ENCODE results near the gene ZCCHC7.
"Not testable (repeated sequence)": the region's sequence is repeated elsewhere in the genome, so short reads cannot be mapped to it uniquely, and the experiment has no call there.

Gene ZCCHC7

DNA sequence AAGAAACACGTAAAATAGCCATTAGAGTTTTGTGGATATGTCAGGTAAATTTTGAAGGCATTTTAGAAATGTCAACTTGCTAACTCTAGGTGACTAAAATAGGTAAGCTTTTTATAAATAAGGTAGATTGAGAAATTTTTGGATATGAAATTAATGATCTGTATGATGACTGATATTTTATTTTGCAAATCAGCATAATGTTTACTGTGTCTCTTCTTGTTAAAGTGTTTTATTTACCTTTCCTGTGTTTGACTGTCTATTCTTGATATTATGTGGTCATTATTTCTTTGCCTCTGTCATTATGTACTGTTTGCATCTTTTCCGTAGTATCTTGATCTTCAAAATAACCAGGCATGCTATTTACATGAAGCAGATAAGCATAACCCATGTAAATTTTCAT, 58.4 kb downstream of the ZCCHC7 start:
- no peak for DNase-seq (ENCODE audit: low read depth)

DNA sequence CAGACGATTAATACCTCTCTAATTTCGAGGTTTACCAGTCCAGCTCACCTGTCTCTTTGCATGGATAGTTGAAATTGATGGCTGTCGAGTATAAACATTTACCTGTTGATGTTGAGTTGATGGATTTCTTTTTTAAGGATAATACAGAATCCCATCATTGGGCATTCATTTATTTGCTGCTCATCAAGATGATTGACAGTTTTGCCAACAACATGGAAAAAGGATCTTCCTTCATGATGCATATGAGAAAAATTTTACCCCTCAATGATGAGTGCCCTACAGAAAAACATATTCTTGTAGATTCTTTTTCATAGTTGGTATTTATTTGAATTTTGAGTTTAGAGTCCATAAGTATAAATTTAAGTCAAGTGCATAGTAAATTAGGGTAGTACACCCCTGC, 59.2 kb downstream of the ZCCHC7 start:
- no peak for DNase-seq (ENCODE audit: low read depth)

DNA sequence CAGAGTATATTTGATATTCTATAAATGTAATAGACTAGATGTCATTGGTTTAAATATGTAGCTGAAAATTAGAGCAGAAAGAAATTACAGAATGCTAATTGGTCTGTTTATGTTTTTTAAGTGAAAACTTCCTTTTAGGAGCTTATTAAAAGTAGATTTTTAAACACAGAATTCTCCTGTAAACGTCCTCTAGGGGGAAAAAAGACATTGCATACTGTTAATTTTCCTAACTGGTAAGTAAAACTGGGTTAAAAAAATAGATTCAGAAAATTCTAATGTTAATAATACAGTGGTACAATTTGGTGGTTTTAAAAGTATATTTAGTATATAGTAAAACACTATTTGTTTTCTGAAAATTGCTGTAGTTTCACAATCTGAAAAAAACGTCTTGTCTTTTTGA, 59.8 kb downstream of the ZCCHC7 start:
- no peak for DNase-seq (ENCODE audit: low read depth)

DNA sequence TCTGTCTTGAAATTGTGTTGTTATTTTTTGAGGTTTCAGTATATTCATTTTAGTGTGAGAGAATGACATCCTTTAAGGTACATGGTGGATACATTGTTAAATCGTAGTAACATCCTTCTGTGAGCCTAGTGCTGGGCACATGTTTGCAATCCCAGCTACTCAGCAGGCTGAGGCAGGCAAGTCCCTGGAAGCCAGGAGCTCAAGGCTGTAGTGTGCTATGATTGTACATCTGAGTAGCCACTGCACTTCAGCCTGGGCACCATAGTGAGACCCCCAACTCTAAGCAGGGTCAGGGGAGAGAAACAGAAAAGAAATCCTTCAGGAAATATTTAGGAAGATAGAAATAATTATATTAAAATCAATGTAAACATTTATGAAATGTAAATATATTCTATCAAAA, 62.3 kb downstream of the ZCCHC7 start:
- DNase-seq (ENCODE audit: low read depth) = no peak

DNA sequence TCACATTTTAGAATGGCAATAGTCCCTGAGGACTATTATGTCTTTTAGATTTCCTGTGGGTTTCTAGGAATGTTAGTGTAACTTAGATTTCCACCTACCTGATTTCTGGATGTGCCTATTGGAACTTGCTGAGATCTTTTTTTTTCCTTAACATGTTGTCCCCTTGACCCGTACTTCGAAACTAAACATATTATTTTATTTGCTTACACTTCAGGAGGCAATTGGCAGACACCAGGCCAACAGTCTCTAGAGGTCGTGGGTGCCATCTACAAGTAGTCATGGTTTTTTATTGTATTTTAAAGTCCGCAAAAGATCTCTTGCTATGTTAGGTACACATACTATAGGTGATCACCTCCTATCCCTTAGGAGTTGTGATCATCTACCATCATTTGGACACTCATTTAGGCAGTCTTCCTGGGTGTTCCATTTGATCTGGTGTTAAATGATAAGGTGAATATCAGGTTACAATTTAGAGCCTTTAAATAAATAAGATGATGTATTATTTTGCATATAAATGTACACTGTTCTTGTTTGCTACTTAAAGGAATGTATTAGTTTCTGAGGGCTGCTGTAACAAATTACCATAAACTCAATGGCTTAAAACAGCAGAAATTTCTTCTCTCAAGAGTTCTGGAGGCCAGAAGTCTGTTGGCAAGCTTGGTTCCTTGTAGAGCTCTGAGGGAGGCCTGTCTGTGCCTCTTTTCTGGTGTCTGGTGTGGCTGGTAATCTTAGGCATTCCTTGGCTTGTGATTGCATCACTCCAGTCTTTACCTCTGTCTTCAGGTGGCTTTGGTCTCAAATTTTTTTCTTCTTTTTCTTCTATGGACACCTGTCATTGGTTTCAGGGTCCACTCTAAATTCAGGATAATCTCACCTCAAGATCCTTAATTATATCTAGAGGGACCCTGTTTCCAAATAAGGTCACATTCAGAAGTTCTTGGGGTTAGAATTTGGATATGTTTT, 64.8 kb downstream of the ZCCHC7 start:
- DNase-seq (ENCODE audit: low read depth) = no peak

DNA sequence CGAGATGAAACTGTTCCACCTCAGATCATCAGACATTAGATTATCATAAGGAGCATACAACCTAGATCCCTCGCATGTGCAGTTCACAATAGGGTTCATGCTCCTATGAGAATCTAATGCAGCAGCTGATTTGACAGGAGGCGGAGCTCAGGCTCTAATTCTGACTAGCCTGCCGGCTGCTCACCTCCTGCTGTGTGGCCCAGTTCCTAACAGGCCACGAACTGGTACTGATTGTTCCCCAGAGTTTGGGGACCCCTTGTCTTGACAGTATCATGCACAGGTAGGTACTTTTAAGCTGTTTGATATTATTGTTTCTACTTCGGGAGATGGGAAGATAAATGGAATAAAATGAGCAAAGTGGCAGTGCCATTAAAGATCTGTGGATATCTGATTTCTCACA, 66.9 kb downstream of the ZCCHC7 start:
- no peak for DNase-seq (ENCODE audit: low read depth)

DNA sequence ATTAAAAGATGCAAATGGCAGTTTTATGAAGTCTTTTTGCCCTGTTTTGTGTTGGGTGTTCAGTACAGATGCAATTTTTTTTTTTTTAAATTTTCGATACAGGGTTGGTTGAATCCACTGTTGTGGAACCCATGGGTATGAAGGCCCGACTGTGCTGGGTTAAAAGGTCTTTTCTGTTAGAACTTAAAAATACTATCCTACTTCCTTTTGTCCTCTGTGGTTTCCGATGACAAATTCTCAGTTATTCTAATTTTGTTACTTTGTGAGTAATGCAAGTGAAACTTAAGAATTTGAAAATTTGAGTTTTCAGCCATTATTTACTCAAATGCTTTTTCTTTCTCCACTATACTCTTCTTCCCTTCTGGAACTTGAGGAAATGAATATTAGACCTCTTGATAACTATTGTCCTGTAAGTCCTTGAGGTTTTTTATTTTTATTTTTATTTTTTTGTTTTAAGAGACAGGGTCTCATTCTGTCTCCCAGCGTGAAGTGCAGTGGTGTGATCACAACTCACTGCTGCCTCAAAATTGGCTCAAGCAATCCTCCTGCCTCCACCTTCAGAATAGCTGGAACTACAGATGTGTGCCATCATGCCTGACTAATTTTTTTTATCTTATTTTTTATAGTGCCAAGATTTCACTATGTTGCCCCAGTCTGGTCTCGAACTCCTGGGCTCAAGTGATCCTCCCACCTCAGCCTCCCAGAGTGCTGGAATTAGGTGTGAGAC, 67.5 kb downstream of the ZCCHC7 start:
- no peak for DNase-seq (ENCODE audit: low read depth)

DNA sequence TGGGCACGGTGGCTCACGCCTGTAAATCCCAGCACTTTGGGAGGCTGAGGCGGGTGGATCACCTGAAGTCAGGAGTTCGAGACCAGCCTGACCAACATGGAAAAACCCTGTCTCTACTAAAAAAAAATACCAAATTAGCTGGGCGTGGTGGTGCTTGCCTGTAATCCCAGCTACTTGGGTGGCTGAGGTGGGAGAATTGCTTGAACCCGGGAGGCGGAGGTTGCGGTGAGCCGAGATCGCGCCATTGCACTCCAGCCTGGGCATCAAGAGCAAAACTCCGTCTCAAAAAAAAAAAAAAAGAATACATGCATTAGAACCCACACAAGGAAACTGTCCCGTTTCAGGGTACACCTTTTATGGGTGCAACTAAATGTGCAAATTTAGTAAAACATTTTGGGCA, 70.4 kb downstream of the ZCCHC7 start:
- not testable (repeated sequence) for DNase-seq (ENCODE audit: low read depth)

DNA sequence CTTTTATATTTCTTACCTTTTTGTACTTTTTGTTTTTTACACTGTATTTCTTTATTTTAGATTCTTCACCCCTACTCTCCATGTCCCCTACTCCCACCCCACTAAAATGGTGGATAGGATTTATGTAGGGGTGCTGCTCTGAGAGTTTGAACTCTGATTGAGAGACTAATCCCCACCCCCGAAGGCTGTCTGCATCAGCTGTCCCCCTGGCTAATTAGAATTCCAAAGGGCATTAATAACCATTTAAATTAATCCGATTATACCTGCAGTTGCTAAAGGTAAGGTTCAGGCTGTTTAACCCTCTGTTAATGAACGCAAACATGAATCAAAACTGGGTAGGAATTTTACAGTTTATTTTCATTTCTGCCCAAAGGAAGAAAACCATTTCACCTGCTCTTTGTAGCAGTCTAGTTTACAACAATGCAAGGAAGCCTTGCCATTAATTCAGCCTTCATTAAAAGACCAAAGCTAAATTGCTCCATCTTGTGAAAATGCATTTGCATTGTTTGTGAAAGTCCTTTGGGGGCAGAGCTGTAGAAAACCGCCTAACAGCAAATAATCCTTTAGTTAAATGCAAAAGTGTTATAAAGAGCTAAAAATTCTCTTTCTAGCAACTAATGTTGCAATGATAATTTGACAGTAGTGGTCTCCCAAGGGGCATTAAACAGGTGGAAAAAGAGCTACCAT, 71.2 kb downstream of the ZCCHC7 start:
- DNase-seq (ENCODE audit: low read depth) = no peak

DNA sequence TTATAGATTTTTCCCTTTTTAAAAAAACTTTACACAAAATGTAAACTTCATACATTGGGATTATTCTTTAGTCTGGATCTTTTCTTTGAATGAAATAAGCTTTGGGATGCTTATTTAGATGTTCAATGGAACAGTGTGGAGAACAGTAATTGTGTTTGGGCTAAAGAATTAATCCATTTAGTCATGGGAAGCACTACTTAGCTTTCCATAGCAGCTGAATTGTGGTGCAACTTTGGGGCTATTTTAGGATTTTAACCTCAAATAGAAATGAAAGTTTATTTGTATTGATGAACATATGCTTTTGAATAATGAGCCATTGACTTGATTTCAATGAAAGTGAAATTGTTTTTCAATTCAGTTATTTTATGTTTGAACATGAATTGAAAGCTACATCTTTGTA, 72.4 kb downstream of the ZCCHC7 start:
- no peak for DNase-seq (ENCODE audit: low read depth)

DNA sequence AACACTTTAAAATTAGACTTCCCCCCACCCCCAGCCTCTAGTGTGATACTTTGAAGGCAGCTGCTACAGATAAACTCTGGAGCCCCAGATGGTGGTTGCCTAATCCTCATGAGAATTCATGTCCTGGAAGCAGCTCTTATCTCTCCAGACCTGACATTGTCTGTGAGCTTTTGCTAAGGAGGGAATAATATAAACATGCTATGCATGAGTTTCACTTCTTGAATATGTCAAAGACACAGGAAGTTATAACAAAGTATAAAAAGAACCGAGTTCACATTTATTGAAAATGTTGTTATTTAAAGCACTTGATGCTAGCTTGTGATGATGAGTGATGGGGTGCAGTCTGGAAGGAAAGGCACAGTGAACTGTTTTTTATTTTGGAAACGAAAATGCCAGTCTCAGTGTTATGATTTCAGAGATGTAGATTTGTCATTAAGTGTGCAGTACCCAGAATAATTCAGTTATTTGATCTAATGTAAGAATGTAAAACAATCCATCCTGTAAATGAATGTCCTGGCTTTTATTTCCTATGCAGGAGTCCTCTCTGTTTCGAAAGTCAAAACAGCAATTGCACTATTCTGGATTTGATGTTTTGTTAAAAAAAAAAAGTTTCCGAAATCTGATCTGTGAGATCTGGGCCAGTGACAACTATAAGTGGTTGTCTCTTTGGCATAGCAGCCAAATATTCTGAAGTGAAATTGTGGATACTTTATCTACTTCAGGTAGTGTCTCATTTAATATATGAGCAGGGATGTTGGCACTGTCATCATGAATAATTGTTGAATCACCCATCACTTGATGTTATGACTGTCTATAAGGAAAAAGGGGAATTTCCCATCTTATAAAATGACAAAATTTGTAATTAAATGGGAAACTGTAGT, 77.0 kb downstream of the ZCCHC7 start:
- no peak for DNase-seq (ENCODE audit: low read depth)

DNA sequence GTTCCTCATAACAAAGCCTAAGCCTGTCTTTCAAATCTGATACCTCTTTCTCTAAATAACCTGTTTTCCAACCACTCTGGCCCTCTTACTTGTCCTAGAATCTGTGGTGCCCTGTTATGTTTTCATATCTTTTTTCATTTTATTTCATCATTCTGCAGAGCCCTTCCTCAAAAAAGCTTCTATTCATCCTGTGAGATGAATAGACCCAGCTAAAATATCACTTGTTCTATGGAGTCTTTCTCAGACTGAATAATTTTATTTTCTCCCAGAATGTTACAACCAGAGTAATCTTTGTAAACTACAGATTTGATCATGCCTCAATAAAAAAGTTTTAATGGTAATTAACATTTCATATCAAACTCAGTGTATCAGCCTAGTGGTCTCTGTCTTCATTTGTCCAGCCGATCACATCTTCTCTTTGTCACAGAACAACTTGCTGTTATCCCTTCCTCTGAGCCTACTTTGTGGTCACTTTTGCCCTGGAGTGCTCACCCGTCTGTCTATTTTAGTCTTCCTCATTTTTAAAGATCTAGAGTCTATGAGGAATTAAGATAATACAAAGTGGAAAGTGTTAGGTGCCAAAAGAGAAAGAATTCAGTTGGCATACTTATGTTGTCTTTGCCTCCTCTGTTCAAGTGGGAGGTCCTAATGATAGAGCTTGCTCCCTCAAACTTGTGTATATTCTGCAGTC, 77.8 kb downstream of the ZCCHC7 start:
- DNase-seq (ENCODE audit: low read depth) = no peak

DNA sequence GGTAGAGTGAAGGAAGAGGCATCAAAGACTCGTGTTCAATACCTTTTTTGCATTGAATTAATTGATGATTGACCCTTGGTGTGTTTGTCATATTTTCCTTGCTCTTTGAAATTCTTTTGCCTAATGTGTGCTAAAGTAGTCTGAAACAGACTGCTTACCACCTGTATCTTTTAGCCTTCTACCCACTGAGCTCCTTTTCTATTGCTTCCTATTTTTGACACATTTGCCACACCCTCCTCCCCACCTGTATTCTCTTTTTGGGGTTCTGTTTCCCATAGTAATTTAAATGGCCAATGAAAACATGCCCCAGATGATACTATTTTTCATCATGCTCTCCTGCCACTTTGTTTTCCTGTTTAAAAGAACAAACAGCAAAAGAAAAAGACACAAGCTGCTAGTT, 78.5 kb downstream of the ZCCHC7 start:
- no peak for DNase-seq (ENCODE audit: low read depth)

DNA sequence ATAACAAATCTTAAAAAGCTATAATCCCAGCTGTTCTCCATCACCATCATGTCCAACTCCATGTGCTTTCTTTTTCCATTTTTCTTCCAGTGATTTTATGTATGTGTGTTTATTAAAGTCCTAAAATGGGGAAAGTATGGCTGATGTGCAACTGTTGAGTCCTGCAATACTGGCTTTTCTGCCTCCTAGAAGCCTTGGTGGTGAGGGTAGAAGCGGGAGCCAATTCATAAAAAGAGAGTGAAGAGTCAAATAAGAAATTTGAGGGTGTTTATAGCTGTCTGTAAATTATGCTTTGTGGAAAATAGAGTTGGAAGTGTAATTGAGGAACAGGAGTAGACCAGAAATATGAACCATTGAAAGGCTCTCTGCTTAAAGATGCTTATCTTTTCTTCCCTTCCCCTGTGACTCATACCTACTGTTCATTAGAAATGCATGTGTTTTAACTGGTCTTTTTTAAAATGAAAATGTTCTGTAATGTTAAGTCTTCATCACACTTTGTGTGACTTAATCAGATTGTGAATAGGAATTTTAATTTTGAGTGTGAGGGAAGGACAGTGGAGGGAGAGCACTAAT, 80.1 kb downstream of the ZCCHC7 start:
- no peak for DNase-seq (ENCODE audit: low read depth)

DNA sequence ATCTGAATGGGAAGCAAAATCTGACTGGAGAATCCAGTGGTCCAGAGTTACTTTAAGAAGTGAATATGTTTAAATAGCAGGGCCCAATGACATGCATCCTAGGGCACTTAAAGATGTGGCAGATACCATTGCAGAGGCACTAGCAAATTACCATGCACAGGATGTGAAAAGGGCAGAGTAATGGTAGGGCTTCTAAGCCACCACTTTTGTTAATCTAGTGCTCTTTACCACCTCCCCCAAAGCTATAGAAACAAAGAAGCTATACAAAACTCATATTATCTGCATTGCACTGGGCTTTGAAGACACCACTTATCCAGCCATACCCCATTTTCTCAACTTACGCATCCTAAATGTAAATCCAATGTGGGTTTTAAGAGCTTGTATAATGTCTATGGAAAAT, 81.2 kb downstream of the ZCCHC7 start:
- DNase-seq (ENCODE audit: low read depth) = no peak

DNA sequence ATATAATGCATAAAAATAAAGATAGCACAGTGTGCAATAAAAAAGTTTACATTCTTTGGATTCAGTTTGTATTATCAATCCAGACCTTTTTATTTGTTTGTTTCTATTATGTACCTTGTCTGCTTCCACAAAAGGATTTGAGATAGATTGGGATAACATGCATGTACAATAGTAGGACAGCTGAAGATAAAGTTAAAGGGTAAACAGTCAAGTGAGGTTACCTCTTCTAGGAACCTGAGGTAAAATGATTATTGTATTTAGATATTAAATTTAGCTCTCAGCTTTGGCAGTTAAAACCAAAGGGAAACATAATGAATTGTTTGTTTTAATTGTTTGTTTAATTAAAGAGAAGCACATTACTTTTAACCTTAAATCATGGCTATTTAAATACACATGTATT, 81.7 kb downstream of the ZCCHC7 start:
- no peak for DNase-seq (ENCODE audit: low read depth)

DNA sequence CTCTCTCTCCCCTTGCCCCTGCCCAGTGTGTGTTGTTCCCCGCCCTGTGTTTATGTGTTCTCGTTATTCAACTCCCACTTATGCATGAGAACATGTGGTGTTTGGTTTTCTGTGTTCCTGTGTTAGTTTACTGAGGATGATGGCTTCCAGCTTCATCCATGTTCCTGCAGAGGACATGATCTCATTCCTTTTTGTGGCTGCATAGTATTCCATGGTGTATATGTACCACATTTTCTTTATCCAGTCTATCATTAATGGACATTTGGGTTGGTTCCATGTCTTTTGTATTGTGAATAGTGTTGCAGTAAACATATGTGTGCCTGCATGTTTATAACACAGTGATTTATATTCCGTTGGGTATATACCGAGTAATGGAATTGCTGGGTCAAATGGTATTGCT, 83.1 kb downstream of the ZCCHC7 start:
- not testable (repeated sequence) for DNase-seq (ENCODE audit: low read depth)

DNA sequence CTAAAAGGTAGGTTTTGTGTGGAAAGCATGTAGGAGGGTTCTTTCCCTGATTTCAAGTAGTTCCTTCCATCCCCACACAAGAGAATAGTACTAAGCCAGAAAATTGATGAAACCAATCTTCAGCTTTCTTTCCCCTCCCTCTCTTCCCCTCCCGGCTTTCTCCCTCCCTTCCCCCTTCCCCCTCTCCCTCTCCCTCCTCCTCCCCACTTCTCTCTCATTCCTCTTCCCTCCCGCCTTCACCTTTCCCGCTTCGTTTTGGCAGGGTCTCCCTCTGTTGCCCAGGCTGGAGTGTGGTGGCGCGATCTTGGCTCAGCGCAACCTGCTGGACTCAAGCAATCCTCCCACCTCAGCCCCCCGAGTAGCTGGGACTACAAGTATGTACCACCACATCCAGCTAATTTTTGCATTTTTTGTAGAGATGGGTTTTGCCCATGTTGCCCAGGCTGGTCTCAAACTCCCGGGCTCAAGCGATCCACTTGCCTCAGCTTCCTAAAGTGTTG, 85.8 kb downstream of the ZCCHC7 start:
- DNase-seq (ENCODE audit: low read depth) = no peak

DNA sequence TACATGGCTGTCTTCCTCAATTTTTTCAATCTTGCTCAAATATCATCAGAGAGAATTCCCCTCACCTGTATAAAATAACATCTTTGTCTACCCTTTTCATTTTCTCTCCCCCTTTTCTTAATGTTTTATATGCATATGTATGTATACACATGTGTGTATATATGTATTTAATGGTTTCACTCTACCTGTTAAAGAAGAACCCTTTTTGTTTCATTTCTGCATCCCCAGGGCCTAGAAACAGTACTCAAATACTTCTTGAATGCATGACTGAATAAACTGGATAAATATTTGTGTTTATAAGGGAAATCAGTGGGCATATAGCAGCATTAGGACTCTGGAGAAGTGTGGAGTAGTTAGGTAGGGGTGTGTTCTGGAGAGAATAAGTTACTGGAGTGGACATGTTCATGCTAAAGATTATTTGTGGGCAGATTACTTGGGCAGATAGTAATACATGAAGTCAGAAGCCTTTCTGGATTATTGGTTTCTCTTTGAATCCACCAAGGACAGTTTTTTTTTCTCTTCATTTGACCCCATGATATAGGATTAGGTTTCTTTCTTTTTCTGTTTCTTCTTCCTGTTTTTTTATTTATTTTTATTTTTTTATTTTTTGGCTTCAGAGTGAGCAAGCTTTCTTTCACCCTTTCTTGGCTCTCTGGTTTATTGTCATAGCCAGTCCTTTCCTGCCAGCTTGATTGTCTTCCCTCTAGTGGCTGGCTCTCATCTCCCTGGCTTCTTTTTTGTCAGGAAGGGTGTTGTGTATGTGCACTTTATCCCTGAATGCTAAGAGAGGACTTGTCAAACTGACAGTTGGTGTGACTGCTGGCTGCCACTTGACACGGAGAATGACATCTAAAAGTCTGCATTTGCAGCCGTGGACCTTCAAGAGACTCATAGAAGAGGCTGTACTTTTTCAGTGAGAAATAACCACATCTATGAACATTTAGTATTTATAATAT, 89.3 kb downstream of the ZCCHC7 start:
- DNase-seq (ENCODE audit: low read depth) = no peak
